ENCODE measurements around the gene ZBTB46. TPM values are rescaled to one million over a fixed set of nuclear protein-coding genes. Genes with fewer than 3 reads are reported as not detected.
"Not testable (repeated sequence)": the region's sequence is repeated elsewhere in the genome, so short reads cannot be mapped to it uniquely, and the experiment has no call there.

Gene ZBTB46
- polyA plus RNA-seq, 5 donors: 8.0 to 15.7 (median 10.3) TPM

GRCh38 chr20:63821811-63822210 is 9.3 kb downstream of the ZBTB46 start:
- no peak for DNase-seq

- no peak for DNase-seq
These were observed 11.7 kb downstream of the ZBTB46 start for GRCh38 chr20:63819224-63819921.

- no peak for DNase-seq
These were observed 15.3 kb downstream of the ZBTB46 start for GRCh38 chr20:63815615-63816253.

- DNase-seq: no peak
These were observed 16.0 kb downstream of the ZBTB46 start for GRCh38 chr20:63814891-63815614.

GRCh38 chr20:63811491-63811875 is 19.6 kb downstream of the ZBTB46 start:
- DNase-seq: no peak

- DNase-seq: no peak
These were observed 20.2 kb downstream of the ZBTB46 start for GRCh38 chr20:63810730-63811490.

GRCh38 chr20:63809856-63810255 is 21.2 kb downstream of the ZBTB46 start:
- DNase-seq: no peak

GRCh38 chr20:63808964-63809674 is 21.9 kb downstream of the ZBTB46 start:
- DNase-seq: no peak

- DNase-seq: no peak
These were observed 22.8 kb downstream of the ZBTB46 start for GRCh38 chr20:63808145-63808724.

- DNase-seq: no peak
These were observed 23.4 kb downstream of the ZBTB46 start for GRCh38 chr20:63807654-63808053.

- no peak for DNase-seq
These were observed 26.8 kb downstream of the ZBTB46 start for GRCh38 chr20:63804308-63804636.

GRCh38 chr20:63802469-63803240 is 28.4 kb downstream of the ZBTB46 start:
- DNase-seq: no peak

- DNase-seq: not testable (repeated sequence)
These were observed 29.9 kb downstream of the ZBTB46 start for GRCh38 chr20:63801174-63801573.

- not testable (repeated sequence) for DNase-seq
These were observed 30.7 kb downstream of the ZBTB46 start for GRCh38 chr20:63800411-63800810.

- DNase-seq: not testable (repeated sequence)
These were observed 31.9 kb downstream of the ZBTB46 start for GRCh38 chr20:63799127-63799526.

- DNase-seq: not testable (repeated sequence)
These were observed 33.9 kb downstream of the ZBTB46 start for GRCh38 chr20:63797175-63797574.

- no peak for DNase-seq
These were observed 35.8 kb downstream of the ZBTB46 start for GRCh38 chr20:63795178-63795830.

GRCh38 chr20:63794614-63795013 is 36.5 kb downstream of the ZBTB46 start:
- DNase-seq: no peak

GRCh38 chr20:63792866-63793265 is 38.2 kb downstream of the ZBTB46 start:
- DNase-seq: no peak
